CD8-positive, alpha-beta memory T cell (primary cell): ENCODE measurements around the gene ZNF311. TPM values are rescaled to one million over a fixed set of nuclear protein-coding genes. Genes with fewer than 3 reads are reported as not detected.

ENCODE experiments used
- CTCF ChIA-PET: fragments of 350-600 bp; sonication (Branson Sonifier 250); formaldehyde crosslinking; loops from one replicate; lab custom pipeline; 2021; ENCODE audit warnings: antibody characterized with exemption; lab: Charles Lee
- POLR2A ChIA-PET: fragments of 350-600 bp; sonication (Branson Sonifier 250); formaldehyde crosslinking; loops from one replicate; lab custom pipeline; 2021; ENCODE audit warnings: antibody characterized with exemption; lab: Charles Lee
- DNase-seq, 5 donors: peaks; one replicate each; pipeline versions ENCODE4 v3.0.0 to v3.0.0-alpha.2; 2020 to 2022; ENCODE audit warnings: mixed read lengths in 1 of 5
- H3K27ac ChIP-seq: one replicate; pipeline ENCODE4 v1.7.0; 2013; ENCODE audit warnings: low read depth, mild to moderate bottlenecking, low read length, moderate library complexity
- H3K27me3 ChIP-seq: 2 replicates; pipeline ENCODE4 v1.7.0; 2013; ENCODE audit warnings: low read length, mild to moderate bottlenecking; ENCODE audit not compliant: insufficient read depth, poor library complexity, severe bottlenecking
- H3K36me3 ChIP-seq: 2 replicates; pipeline ENCODE4 v1.7.0; 2013; ENCODE audit warnings: mild to moderate bottlenecking, low read length, moderate library complexity; ENCODE audit not compliant: insufficient read depth
- H3K4me1 ChIP-seq: 2 replicates; pipeline ENCODE4 v1.7.0; 2013; ENCODE audit warnings: mild to moderate bottlenecking, low read length, moderate library complexity; ENCODE audit not compliant: insufficient read depth
- H3K4me3 ChIP-seq: 2 replicates; pipeline ENCODE4 v1.7.0; 2013; ENCODE audit warnings: mild to moderate bottlenecking, low read length
- H3K9me3 ChIP-seq: 2 replicates; pipeline ENCODE4 v1.7.0; 2013; ENCODE audit warnings: mild to moderate bottlenecking, low read length
- H3K27ac Mint-ChIP-seq, 8 donors: one replicate each; pipeline ENCODE4 v1.8.0; 2020 to 2021; ENCODE audit warnings: mixed read lengths in 8 of 8, mild to moderate bottlenecking in 6 of 8, inconsistent platforms in 3 of 8, moderate library complexity in 3 of 8
- H3K27me3 Mint-ChIP-seq, 2 donors: one replicate each; pipeline ENCODE4 v1.8.0; 2020 to 2021; ENCODE audit warnings: mixed read lengths in 2 of 2, mild to moderate bottlenecking in 1 of 2, moderate library complexity in 1 of 2
- H3K36me3 Mint-ChIP-seq, 3 donors: one replicate each; pipeline ENCODE4 v1.8.0; 2020 to 2021; ENCODE audit warnings: mixed read lengths in 3 of 3, inconsistent platforms in 1 of 3, mild to moderate bottlenecking in 1 of 3
- H3K4me1 Mint-ChIP-seq, 3 donors: one replicate each; pipeline ENCODE4 v1.8.0; 2020 to 2021; ENCODE audit warnings: mixed read lengths in 3 of 3, inconsistent platforms in 1 of 3, mild to moderate bottlenecking in 1 of 3
- H3K4me3 Mint-ChIP-seq, 7 donors: one replicate each; pipeline ENCODE4 v1.8.0; 2020 to 2021; ENCODE audit warnings: mixed read lengths in 7 of 7, mild to moderate bottlenecking in 6 of 7, moderate library complexity in 4 of 7, inconsistent platforms in 2 of 7
- H3K9me3 Mint-ChIP-seq, 5 donors: one replicate each; pipeline ENCODE4 v1.8.0; 2020 to 2022; ENCODE audit warnings: mixed read lengths in 5 of 5, mild to moderate bottlenecking in 3 of 5, moderate library complexity in 2 of 5, inconsistent platforms in 1 of 5
- polyA plus RNA-seq: library from polyadenylated mRNA; unstranded; fragments of 300-500 nt; fragmentation: Illumina TruSeq; gene quantifications from one replicate; pipeline ENCODE4 v1.2.3, GENCODE V29; 2021
- total RNA-seq, 2 experiments: library from RNA; stranded (reverse); gene quantifications; one replicate each; pipeline ENCODE4 v1.2.3, GENCODE V29; 2021

The ZNF311 gene
- total and polyA plus RNA-seq, 3 experiments from 2014 or later, result 0.66 to 0.73 TPM; not detected in 1

GRCh38 chr6:28948782-28949486 is 56.2 kb downstream of the ZNF311 start:
- Mint-ChIP-seq H3K4me3 (no peak overlapping the region), H3K36me3 (peaks cover 0 to 2% (median 0%) of the 10 kb centered on the region in 3 donors), H3K27me3 (peaks cover 0 to 12% of the 10 kb centered on the region in 2 donors), H3K9me3 (peaks cover 0 to 6% (median 0%) of the 10 kb centered on the region in 5 donors), H3K27ac (no peak overlapping the region), H3K4me1 (peaks cover 16 to 26% (median 24%) of the 10 kb centered on the region in 3 donors)
- DNase-seq, result no peak
- CTCF ChIA-PET, result interaction anchor here (1.0 kb wide), 1 partner anchor 112 kb away, joined by 3 read pairs; no protein-coding TSS in a partner anchor
- no peak overlapping the region for H3K4me3 ChIP-seq
- no peak overlapping the region for H3K27ac ChIP-seq
- no peaks in the 10 kb centered on the region for H3K9me3 ChIP-seq
- no peaks in the 10 kb centered on the region for H3K27me3 ChIP-seq
- H3K4me1 ChIP-seq, result peaks cover 8% of the 10 kb centered on the region
- POLR2A ChIA-PET, result interaction anchor here (0.6 kb wide), 1 partner anchor 291 kb away, joined by 4 read pairs; no protein-coding TSS in a partner anchor
- no peaks in the 10 kb centered on the region for H3K36me3 ChIP-seq

- H3K36me3 Mint-ChIP-seq, result peaks cover 0 to 2% (median 0%) of the 10 kb centered on the region in 3 donors
- peaks cover 15 to 26% (median 24%) of the 10 kb centered on the region in 3 donors for H3K4me1 Mint-ChIP-seq
- H3K4me3 Mint-ChIP-seq, result peak overlapping the region in 1 of 7 donors; percentile 12
- Histone ChIP-seq H3K4me1 (peaks cover 14% of the 10 kb centered on the region), H3K27me3 (no peaks in the 10 kb centered on the region), H3K36me3 (no peaks in the 10 kb centered on the region), H3K27ac (peak overlapping the region; percentile 2), H3K9me3 (no peaks in the 10 kb centered on the region), H3K4me3 (no peak overlapping the region)
- no peak for DNase-seq
- peaks cover 0 to 4% (median 0%) of the 10 kb centered on the region in 5 donors for H3K9me3 Mint-ChIP-seq
- H3K27ac Mint-ChIP-seq, result peak overlapping the region in 1 of 8 donors; percentile 52
- CTCF ChIA-PET, result interaction anchor here (1.4 kb wide), 1 partner anchor 9 kb away, joined by 3 read pairs; no protein-coding TSS in a partner anchor
- peaks cover 0 to 16% of the 10 kb centered on the region in 2 donors for H3K27me3 Mint-ChIP-seq
- POLR2A ChIA-PET, result no interaction called here
Observed at GRCh38 chr6:28947831-28948270, 57.3 kb downstream of the ZNF311 start.

DNA sequence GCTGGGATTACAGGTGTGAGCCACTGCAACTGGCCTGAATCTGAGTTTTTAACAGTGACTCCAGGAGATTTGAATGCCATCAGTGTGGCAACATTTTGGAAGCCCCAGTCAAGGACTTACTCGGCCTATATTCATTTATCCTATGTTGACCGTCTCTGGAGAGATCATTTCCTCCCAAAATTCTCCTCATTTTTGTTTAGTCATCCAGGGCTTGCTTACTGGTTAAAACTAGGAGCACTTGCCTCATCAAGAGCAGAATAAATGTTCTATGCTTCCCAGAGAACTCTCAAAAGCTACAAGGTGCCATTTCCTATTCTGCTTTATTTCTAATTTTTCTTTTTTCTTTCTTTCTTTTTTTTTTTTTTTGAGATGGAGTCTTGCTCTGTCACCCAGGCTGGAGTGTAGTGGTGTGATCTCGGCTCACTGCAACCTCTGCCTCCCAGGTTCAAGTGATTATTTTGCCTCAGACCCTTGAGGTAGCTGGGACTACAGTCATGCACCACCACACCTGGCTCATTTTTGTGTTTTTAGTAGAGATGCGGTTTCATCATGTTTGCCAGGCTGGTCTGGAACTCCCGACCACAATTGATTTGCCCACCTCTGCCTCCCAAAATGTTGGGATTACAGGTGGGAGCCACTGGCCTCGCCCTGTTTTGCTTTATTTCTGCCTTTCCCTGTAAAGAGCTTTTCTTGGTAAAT is 57.9 kb downstream of the ZNF311 start:
- CTCF ChIA-PET, result interaction anchor here (1.4 kb wide), 1 partner anchor 8 kb away, joined by 3 read pairs; no protein-coding TSS in a partner anchor
- no peak for DNase-seq
- Histone ChIP-seq H3K36me3 (no peaks in the 10 kb centered on the region), H3K27me3 (no peaks in the 10 kb centered on the region), H3K4me3 (no peak overlapping the region), H3K9me3 (no peaks in the 10 kb centered on the region), H3K4me1 (peaks cover 20% of the 10 kb centered on the region), H3K27ac (peak overlapping the region; percentile 2)
- H3K9me3 Mint-ChIP-seq, result peaks cover 0 to 2% (median 0%) of the 10 kb centered on the region in 5 donors
- POLR2A ChIA-PET, result interaction anchor here (0.6 kb wide), 1 partner anchor 9 kb away, joined by 3 read pairs; no protein-coding TSS in a partner anchor
- peaks cover 19 to 26% (median 24%) of the 10 kb centered on the region in 3 donors for H3K4me1 Mint-ChIP-seq
- peak overlapping the region in 1 of 7 donors; percentile 12 for H3K4me3 Mint-ChIP-seq
- peaks cover 0 to 2% (median 0%) of the 10 kb centered on the region in 3 donors for H3K36me3 Mint-ChIP-seq
- H3K27ac Mint-ChIP-seq, result peak overlapping the region in 1 of 8 donors; percentile 97
- peaks cover 0 to 14% of the 10 kb centered on the region in 2 donors for H3K27me3 Mint-ChIP-seq

DNA sequence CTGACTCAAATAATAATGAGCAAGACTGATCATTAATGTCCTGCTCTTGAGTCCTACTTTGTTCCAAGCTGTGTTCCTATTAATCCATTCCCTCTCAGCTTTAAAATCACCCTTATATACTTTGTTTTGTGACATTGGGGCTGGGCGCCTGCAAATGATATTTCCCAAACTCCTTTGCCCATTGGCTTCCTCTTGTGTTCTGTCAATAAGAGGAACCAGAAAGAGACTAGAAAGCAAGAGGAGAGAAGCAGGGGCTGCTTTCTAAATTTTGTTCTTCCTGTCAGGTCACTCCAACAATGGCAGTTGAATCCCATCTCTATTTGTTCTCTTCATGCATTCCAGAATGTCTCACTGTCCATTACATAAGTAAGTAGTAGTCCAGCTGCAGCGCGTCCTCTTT is 59.8 kb downstream of the ZNF311 start:
- POLR2A ChIA-PET, result no interaction called here
- peak overlapping the region in 5 of 8 donors; percentile 20 to 97 (median 38) for H3K27ac Mint-ChIP-seq

More for the DNA sequence above, 59.8 kb downstream of the ZNF311 start:
- Mint-ChIP-seq H3K4me3 (no peak overlapping the region), H3K4me1 (peaks cover 35 to 45% (median 42%) of the 10 kb centered on the region in 3 donors), H3K36me3 (peaks cover 0 to 8% (median 0%) of the 10 kb centered on the region in 3 donors), H3K9me3 (peaks cover 0 to 6% (median 2%) of the 10 kb centered on the region in 5 donors), H3K27me3 (peaks cover 0 to 20% of the 10 kb centered on the region in 2 donors)
- Histone ChIP-seq H3K4me1 (peaks cover 30% of the 10 kb centered on the region), H3K27ac (no peak overlapping the region), H3K4me3 (no peak overlapping the region), H3K27me3 (no peaks in the 10 kb centered on the region), H3K9me3 (no peaks in the 10 kb centered on the region), H3K36me3 (no peaks in the 10 kb centered on the region)
- DNase-seq, result no peak
- CTCF ChIA-PET, result interaction anchor here (1.0 to 1.8 kb wide), 3 partner anchors 63 to 107 kb away, joined by 3 to 8 read pairs (median 3); no protein-coding TSS in a partner anchor

Other genes starting within 250 kb of the ZNF311 start
- 10 to 100 TPM; 67.7 to 69.2 TPM for gene TRIM27, start 81.3 kb downstream of the ZNF311 start, total RNA-seq
- 61.6 TPM for gene TRIM27, start 81.3 kb downstream of the ZNF311 start, polyA plus RNA-seq
- gene OR2W1, start 39.9 kb upstream of the ZNF311 start, total RNA-seq, result not detected
- gene OR2W1, start 39.9 kb upstream of the ZNF311 start, polyA plus RNA-seq, result not detected
- not detected for gene OR2B3, start 82.0 kb upstream of the ZNF311 start, total RNA-seq
- gene OR2B3, start 82.0 kb upstream of the ZNF311 start, polyA plus RNA-seq, result not detected
- gene OR2J1, start 94.2 kb upstream of the ZNF311 start, total RNA-seq, result not detected
- gene OR2J1, start 94.2 kb upstream of the ZNF311 start, polyA plus RNA-seq, result not detected
- not detected for gene OR2J3, start 102.7 kb upstream of the ZNF311 start, total RNA-seq
- gene OR2J3, start 102.7 kb upstream of the ZNF311 start, polyA plus RNA-seq, result not detected
- gene OR2J2, start 165.6 kb upstream of the ZNF311 start, total RNA-seq, result not detected
- not detected for gene OR2J2, start 165.6 kb upstream of the ZNF311 start, polyA plus RNA-seq